GM18502 (cell line): Measurements from ENCODE around the gene MYO1B.

Experiments used
- ATAC-seq: cut with Tn5 transposase; IDR thresholded peaks from one replicate; pipeline ENCODE4 v1.9.1; 2021; ENCODE audit warnings: mild to moderate bottlenecking; ENCODE audit not compliant: unreplicated experiment, poor library complexity

The MYO1B gene

DNA sequence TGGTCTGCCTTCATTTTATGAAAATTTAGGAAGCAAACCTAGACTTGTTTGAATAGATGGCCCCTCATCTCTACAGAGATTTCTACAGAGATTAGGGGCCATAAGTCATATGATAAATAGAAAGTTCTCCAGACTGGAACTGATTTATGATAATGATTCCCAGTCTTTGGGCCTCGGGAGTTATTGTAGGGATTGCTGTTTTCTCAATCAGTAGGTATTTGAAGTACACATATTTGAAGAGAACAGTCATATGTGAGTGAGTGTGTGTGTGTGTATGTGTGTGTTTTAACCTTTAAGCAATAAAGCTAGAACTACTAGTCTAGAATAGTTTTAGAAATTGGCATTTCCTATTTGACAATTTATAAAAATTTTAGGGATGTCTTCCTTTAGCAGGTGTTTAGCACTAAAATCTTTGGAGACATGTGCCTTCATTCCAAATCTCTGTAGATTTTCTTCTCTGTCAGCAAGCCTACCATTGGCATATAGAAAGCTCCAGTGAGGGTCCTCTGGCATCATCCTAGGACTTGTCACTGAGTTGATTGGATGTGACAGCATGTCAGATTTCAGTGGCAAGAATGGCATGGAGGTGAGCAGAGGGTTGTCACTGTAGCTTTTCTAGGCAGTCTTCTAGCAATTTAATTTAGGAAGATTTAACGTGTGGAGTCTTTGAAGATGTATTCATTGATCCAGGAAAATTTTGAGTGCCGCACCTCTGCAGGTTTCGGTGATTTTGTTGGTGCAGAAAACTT is 71.2 kb downstream of the MYO1B start:
- no peak for ATAC-seq

- no peak for ATAC-seq
These were observed 73.0 kb downstream of the MYO1B start for GRCh38 chr2:191318037-191318728.

DNA sequence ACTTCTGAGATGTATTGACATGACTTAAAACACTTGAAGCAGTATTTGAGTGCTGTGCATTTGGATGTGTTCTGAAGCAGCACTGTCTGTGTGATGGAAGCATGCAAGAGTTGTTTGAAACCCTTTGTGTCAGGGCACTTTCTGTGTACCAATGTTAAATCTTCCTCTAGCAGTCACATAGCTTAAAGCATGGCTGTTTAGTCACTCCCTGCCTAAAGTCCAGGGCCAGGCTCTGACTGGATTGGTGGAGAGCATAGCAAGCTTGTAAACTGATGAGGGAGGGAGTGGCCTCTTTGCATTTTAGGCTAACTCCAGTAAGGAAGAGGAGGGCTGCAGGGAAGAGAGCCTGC is 73.5 kb downstream of the MYO1B start:
- ATAC-seq: no peak

DNA sequence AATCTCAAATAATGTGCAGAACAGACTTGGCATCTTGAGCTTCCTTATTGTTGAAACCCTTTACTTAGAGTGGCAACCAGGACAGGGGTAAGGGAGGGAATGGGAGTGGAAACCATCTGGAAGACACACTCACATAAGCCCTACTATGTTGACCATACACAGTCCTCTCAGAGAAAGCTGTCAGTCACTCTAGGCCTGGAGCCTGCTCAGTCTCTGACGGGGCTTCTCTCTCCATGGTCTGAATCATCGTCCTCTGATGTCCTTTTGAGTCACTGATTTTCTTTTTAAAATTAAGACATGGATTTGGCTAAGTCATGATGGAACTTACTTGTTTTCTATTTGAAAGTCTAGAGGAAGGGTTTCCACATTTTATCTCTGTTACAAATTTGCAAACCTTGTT is 74.0 kb downstream of the MYO1B start:
- no peak for ATAC-seq

GRCh38 chr2:191320881-191321280 is 75.7 kb downstream of the MYO1B start:
- ATAC-seq: no peak

- peak; percentile 88 for ATAC-seq
These were observed 76.9 kb downstream of the MYO1B start for GRCh38 chr2:191321861-191322662.

DNA sequence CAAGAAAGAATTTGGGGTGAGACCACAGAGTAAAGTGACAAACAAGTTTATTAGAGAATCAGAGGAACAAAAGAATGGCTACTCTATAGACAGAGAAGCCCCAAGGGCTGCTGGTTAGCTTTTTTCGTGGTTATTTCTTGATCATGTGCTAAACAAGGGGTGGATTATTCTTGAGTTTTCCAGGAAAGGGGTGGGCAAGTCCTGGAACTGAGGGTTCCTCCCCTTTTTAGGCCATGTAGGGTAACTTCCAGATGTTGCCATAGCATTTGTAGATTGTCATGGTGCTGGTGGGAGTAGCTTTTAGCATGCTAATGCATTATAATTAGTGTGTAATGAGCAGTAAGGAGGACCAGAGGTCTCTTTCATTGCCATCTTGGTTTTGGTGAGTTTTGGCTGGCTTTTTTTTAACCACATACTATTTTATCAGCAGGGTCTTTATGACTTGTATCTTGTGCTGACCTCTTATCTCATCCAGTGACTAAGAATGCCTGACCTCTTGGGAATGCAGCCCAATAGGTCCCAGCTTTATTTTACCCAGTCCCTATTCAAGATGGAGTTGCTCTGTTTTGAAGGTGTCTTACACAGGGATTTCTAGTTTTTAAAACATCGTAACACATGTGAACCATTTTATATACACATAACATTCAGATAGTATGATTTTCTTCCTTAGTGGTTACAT is 77.8 kb downstream of the MYO1B start:
- ATAC-seq: no peak

GRCh38 chr2:191325651-191326365 is 80.6 kb downstream of the MYO1B start:
- ATAC-seq: no peak

GRCh38 chr2:191327484-191327883 is 82.3 kb downstream of the MYO1B start:
- ATAC-seq: no peak

DNA sequence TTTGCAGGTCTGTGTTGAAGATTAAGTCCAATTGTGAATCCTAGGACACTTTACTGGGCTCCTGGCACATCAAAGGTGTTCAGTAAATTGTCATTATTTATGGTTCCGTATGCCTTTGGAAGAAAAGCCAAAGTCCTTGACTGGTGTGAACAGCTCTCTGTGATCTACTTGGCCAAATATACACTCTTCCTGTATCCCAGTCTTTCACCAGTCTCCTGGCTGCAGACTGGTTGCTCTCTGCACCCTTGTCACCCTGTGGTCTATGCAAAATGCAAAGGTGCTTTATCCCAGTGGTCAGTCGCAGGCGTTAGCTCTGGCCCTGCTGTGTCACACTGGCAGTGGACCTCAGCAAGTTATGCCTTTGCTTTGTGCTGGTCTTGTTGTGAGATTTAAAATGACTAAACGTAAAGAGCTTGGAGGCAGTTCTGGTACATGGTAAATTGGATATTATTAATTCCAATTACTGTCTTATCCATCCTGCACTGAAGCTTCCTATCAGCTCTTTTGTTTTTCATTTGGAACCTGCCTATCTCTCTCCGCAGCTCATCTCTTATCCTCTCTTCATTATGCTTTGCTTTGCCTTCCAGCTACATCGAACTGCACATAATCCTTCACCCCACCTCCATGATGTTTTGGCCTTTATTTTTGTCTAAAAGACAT is 83.1 kb downstream of the MYO1B start:
- ATAC-seq: no peak

- no peak for ATAC-seq
These were observed 84.6 kb downstream of the MYO1B start for GRCh38 chr2:191329841-191330240.

DNA sequence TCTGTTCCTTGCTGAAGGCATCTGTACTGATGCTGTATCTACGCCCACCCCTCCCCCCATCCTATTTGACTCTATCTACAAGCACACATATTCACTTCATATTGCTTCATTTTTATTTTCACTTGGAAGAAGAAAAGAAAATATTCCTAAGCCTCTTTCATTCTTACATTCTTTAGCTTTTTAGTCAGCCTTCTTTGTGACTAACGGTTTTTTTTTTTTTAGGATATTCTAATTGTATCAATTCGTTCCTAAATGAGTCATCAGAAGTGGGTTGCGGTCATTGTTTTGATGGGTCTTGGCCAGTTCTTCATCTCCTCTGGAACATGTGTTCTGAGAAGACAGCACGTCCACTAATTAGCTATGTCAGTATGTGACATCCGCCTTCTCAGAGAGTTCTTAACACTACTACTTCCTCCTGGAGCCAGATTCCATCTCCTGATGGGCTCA is 88.7 kb downstream of the MYO1B start:
- ATAC-seq: no peak

- ATAC-seq: no peak
These were observed 90.8 kb downstream of the MYO1B start for GRCh38 chr2:191335875-191336464.

GRCh38 chr2:191341436-191341835 is 96.2 kb downstream of the MYO1B start:
- ATAC-seq: no peak

DNA sequence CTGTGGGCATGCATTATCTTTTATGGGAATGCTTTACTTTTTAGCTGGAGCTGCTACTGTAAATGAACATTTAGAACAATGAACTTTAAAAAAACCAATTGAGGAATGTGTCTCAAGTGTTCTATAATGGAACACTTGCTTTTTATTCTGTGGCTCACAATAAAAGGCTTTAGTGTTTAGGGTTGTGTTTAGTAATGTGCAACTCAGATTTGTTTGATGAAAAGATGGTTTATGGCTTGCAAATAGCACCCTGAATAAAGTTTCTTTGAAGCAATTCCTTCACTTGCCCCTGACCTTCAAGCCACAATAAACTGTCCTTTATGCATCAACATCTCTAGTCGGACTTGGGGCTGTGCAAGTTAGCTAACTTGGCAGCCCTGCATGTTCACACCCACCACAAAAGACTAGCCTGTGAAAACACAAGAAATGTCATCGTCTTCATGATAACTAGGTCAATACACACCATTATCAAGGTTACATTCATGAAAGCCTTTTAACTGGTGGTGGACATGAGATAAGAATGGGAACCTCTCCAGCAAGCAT is 98.7 kb downstream of the MYO1B start:
- ATAC-seq: no peak

- ATAC-seq: no peak
These were observed 100.6 kb downstream of the MYO1B start for GRCh38 chr2:191345788-191346187.

- no peak for ATAC-seq
These were observed 102.0 kb downstream of the MYO1B start for GRCh38 chr2:191347154-191347553.

- ATAC-seq: no peak
These were observed 102.7 kb downstream of the MYO1B start for GRCh38 chr2:191347881-191348280.

- no peak for ATAC-seq
These were observed 104.8 kb downstream of the MYO1B start for GRCh38 chr2:191349990-191350389.
